Measurements from ENCODE around the gene GPR183.

GRCh38 chr13:99272481-99272880 lies 34.7 kb downstream of the GPR183 start:
- TF ChIP-seq, protein P1, sequence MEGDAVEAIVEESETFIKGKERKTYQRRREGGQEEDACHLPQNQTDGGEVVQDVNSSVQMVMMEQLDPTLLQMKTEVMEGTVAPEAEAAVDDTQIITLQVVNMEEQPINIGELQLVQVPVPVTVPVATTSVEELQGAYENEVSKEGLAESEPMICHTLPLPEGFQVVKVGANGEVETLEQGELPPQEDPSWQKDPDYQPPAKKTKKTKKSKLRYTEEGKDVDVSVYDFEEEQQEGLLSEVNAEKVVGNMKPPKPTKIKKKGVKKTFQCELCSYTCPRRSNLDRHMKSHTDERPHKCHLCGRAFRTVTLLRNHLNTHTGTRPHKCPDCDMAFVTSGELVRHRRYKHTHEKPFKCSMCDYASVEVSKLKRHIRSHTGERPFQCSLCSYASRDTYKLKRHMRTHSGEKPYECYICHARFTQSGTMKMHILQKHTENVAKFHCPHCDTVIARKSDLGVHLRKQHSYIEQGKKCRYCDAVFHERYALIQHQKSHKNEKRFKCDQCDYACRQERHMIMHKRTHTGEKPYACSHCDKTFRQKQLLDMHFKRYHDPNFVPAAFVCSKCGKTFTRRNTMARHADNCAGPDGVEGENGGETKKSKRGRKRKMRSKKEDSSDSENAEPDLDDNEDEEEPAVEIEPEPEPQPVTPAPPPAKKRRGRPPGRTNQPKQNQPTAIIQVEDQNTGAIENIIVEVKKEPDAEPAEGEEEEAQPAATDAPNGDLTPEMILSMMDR (conservative IDR thresholded peaks at IDR 0.05; ENCODE audit: low read length) = no peak
- no peak for TF ChIP-seq EZH2phosphoT487 (IDR thresholded peaks at IDR 0.05; ENCODE audit: borderline replicate concordance)

All from Loucy (cell line).